Thoracic aorta (tissue), 2 donors: ENCODE measurements around the gene DENND2A. TPM values are rescaled to one million over a fixed set of nuclear protein-coding genes. Genes with fewer than 3 reads are reported as not detected.

Experiments used
- ATAC-seq: fragments of 150-250 bp; one replicate; pipeline ENCODE4 v1.8.0; 2017; ENCODE audit warnings: low read depth; ENCODE audit not compliant: insufficient number of reproducible peaks, low FRiP score
- DNase-seq: peaks from one replicate; pipeline ENCODE4 v3.0.0-alpha.2; 2020; ENCODE audit warnings: low spot score
- H3K27ac ChIP-seq, 2 donors: fragments of 200-600 bp; sonication (generic); 1 replicate in 1 of 2; 2 replicates in 1 of 2; pipeline ENCODE4 v1.5.1; 2016; ENCODE audit warnings: mild to moderate bottlenecking in 2 of 2, moderate library complexity in 2 of 2
- H3K27me3 ChIP-seq: fragments of 200-600 bp; sonication (generic); replicated peaks from 2 replicates; pipeline ENCODE4 v1.6.0; 2016; ENCODE audit warnings: mild to moderate bottlenecking; ENCODE audit not compliant: insufficient read depth
- H3K36me3 ChIP-seq: fragments of 200-600 bp; sonication (generic); one replicate; pipeline ENCODE4 v1.5.1; 2016
- H3K4me1 ChIP-seq, 2 donors: fragments of 200-600 bp; sonication (generic); 1 replicate in 1 of 2; 2 replicates in 1 of 2; pipeline versions ENCODE4 v1.5.1 to v1.6.0; 2016; ENCODE audit warnings: low read depth in 2 of 2, mild to moderate bottlenecking in 1 of 2; ENCODE audit not compliant: control insufficient read depth in 1 of 2
- H3K4me3 ChIP-seq: fragments of 200-600 bp; sonication (generic); 2 replicates; pipeline ENCODE4 v1.5.1; 2016; ENCODE audit warnings: mild to moderate bottlenecking
- H3K9me3 ChIP-seq: fragments of 200-600 bp; sonication (generic); 2 replicates; pipeline ENCODE4 v1.5.1; 2016
- total RNA-seq, 2 donors: library from RNA; depleted of rRNA; stranded (reverse); fragments of >200 nt; gene quantifications; one replicate each; pipeline versions ENCODE4 v1.1.0 to v1.2.3, GENCODE V29; 2016
- TF ChIP-seq, protein P1 (sequence below): fragments of 200-600 bp; sonication (generic); IDR thresholded peaks from one replicate; pipeline ENCODE4 v1.5.1; 2019; ENCODE audit warnings: antibody characterized with exemption

The DENND2A gene
- total RNA-seq, 2 donors from 2014 or later, result 4.9 to 5.1 TPM

DNA sequence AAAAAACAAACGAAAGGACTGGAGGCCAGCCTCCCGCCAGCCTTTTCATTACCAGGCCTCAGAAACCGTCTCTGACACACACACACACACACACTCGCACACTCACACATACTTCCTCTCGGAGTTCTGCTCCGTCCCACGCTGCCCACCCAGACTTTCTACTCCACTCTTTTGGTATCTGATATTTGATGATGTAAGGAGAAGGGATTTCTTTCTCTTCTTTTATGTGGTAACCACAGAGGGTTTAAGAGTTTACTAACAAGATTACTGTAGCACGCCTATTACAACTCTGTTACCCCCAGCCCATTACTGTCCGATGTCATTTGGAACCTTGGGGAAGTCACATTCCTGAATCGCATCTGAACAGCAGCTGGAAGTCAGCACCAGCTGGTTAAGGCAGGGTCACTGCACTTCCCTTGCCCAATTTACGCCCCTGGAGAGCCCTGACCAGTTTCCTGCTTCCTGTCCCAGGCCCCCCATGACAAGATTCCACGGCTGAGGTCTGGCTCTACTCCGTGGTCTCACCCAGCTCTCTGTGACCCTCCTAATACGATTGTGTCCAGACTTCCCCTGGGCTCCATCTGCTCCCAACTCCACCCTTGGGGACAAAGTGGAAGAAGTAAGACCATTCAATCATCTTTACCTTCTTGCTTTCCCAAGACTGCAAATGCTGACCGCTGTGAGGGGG is 1.1 kb downstream of the DENND2A start:
- DNase-seq (no peak), ATAC-seq (no peak)
- Histone ChIP-seq H3K4me3 (peak overlapping the region; percentile 72), H3K27me3 (no peaks in the 10 kb centered on the region), H3K9me3 (no peaks in the 10 kb centered on the region), H3K36me3 (no peaks in the 10 kb centered on the region), H3K27ac (no peak overlapping the region), H3K4me1 (peaks cover 3 to 15% of the 10 kb centered on the region in 2 donors)
- TF ChIP-seq, protein P1, sequence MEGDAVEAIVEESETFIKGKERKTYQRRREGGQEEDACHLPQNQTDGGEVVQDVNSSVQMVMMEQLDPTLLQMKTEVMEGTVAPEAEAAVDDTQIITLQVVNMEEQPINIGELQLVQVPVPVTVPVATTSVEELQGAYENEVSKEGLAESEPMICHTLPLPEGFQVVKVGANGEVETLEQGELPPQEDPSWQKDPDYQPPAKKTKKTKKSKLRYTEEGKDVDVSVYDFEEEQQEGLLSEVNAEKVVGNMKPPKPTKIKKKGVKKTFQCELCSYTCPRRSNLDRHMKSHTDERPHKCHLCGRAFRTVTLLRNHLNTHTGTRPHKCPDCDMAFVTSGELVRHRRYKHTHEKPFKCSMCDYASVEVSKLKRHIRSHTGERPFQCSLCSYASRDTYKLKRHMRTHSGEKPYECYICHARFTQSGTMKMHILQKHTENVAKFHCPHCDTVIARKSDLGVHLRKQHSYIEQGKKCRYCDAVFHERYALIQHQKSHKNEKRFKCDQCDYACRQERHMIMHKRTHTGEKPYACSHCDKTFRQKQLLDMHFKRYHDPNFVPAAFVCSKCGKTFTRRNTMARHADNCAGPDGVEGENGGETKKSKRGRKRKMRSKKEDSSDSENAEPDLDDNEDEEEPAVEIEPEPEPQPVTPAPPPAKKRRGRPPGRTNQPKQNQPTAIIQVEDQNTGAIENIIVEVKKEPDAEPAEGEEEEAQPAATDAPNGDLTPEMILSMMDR, result no peak

DNA sequence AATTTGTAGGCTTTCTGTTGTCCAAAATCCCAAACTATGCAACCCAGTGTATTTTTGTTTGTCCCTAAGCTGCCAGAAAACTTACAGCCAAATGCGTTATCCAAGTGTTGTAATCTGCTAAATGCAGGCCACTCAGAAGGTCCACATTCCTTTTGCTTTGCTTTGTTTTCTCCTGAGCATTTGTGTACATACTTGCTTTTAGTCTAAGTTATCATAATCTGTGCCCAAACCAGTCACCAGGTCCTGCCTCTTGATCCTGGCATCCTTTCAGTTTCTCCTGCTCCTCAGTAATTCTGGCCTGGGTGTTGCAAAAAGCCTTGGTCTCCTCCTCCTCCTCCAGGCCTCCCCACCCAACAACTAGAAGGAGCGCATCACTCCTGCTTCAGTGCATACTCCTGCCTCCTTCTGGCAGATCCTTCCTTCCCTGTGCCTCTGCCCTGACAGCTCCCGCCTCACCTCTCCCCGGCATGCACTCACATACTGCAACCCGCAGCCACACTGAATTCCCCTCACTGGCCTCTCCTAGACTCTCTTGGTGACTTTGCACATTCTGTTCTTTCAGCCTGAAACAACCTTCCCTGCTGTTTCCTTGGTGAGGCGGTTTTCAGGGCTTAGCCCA is 2.3 kb downstream of the DENND2A start:
- peaks cover 3 to 15% of the 10 kb centered on the region in 2 donors for H3K4me1 ChIP-seq

DNA sequence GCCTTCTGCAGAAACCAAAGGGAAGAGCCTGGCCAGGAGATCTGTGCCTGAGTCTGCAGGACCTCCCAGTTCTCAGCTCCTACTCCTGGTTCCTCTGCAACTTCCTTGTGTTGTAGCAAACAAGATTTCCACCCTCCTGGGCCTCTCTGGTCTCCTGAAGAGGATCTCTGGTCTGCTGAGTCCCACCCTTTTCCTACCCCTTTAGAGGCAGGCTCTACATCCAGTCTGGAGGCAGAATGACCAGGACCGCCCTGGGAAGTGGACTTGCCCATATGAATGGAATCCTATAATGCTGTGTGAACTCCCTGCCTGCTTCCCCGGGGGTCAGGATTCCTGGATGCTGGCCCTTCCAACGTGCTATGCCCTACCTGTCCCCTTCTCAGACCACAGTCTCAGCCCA is 3.2 kb downstream of the DENND2A start:
- ATAC-seq (no peak), DNase-seq (no peak)
- H3K4me3 ChIP-seq, result no peak overlapping the region
- H3K27ac ChIP-seq, result no peak overlapping the region
- H3K9me3 ChIP-seq, result no peaks in the 10 kb centered on the region
- peaks cover 3 to 15% of the 10 kb centered on the region in 2 donors for H3K4me1 ChIP-seq
- no peaks in the 10 kb centered on the region for H3K36me3 ChIP-seq
- no peaks in the 10 kb centered on the region for H3K27me3 ChIP-seq
- TF ChIP-seq, protein P1, result no peak

More for the DNA sequence above, 2.3 kb downstream of the DENND2A start:
- ATAC-seq, result no peak
- no peaks in the 10 kb centered on the region for H3K27me3 ChIP-seq
- no peak overlapping the region for H3K27ac ChIP-seq
- no peak overlapping the region for H3K4me3 ChIP-seq
- DNase-seq, result no peak
- H3K9me3 ChIP-seq, result no peaks in the 10 kb centered on the region
- TF ChIP-seq, protein P1, result no peak
- H3K36me3 ChIP-seq, result no peaks in the 10 kb centered on the region

DNA sequence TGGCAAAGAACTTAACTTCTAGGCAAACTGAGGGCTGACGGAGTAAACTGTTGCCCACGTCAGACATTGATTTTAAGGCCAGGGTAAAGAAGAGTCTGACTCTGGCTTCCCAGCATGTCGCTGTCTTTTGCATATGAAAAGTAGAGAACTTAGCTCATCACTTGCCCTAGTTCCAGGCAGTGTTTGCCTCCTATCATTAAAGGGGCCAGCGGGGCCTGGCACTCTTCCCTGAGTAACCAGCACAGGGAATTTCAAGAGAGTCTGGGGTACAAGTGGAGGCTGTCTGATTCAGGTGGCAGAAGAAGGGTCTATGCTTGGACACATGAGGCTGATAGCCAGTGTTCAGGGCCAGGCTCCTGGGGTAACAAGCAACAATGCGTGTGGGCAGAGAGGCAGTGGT is 4.8 kb downstream of the DENND2A start:
- Histone ChIP-seq H3K27ac (no peak overlapping the region), H3K9me3 (no peaks in the 10 kb centered on the region), H3K36me3 (no peaks in the 10 kb centered on the region), H3K27me3 (no peaks in the 10 kb centered on the region), H3K4me1 (peaks cover under 1 to 10% of the 10 kb centered on the region in 2 donors), H3K4me3 (no peak overlapping the region)
- TF ChIP-seq, protein P1, result no peak
- no peak for ATAC-seq
- no peak for DNase-seq

DNA sequence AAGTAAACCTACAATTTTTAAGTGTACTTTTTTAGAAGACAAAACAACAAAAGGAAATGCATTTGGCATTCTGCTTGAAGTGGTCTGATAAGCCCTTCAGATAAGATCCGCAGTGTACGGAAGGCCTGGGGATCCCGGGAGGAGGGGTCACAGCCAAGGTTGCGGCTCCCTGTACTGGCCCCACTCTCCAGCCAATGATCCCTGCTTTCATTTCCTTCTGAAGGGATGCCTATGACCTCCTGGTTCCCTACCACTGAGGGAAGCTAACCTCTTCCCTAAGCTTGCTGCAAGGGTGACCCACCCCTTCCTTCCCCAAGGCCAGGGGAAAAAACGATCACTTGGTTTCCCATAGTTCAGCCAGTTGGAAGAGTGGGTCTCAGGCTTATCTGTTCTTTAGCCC is 5.3 kb downstream of the DENND2A start:
- no peaks in the 10 kb centered on the region for H3K9me3 ChIP-seq
- no peak overlapping the region for H3K4me3 ChIP-seq
- ATAC-seq (no peak), DNase-seq (no peak)
- H3K27me3 ChIP-seq, result no peaks in the 10 kb centered on the region
- H3K36me3 ChIP-seq, result no peaks in the 10 kb centered on the region
- TF ChIP-seq, protein P1, result no peak
- H3K27ac ChIP-seq, result no peak overlapping the region
- peaks cover 0 to 10% of the 10 kb centered on the region in 2 donors for H3K4me1 ChIP-seq
